DOHH2 (cell line): ENCODE data around the gene FAM83C.

Source experiments
- H3F3A ChIP-seq: fragments of 200-600 bp; sonication (generic), shearing (Covaris generic); 2 replicates; pipeline ENCODE4 v1.6.0; 2016; ENCODE audit warnings: antibody characterized with exemption, mild to moderate bottlenecking; ENCODE audit not compliant: control insufficient read depth, insufficient read depth
- H3K27ac ChIP-seq: fragments of 200-600 bp; sonication (generic); 2 replicates; pipeline ENCODE4 v1.5.1; 2014; ENCODE audit warnings: low read depth, mild to moderate bottlenecking, low read length, moderate library complexity
- H3K27me3 ChIP-seq: fragments of 200-600 bp; sonication (generic); 2 replicates; pipeline ENCODE4 v1.6.1; 2014; ENCODE audit warnings: mild to moderate bottlenecking, low read length, mixed read lengths; ENCODE audit not compliant: control insufficient read depth
- H3K36me3 ChIP-seq: fragments of 200-600 bp; sonication (generic); 2 replicates; pipeline ENCODE4 v1.6.1; 2014; ENCODE audit warnings: mild to moderate bottlenecking, low read length, moderate library complexity, mixed read lengths; ENCODE audit not compliant: control insufficient read depth
- H3K4me1 ChIP-seq: fragments of 200-600 bp; sonication (generic); 2 replicates; pipeline ENCODE4 v1.6.1; 2014; ENCODE audit warnings: mild to moderate bottlenecking, low read length, mixed read lengths; ENCODE audit not compliant: control insufficient read depth
- H3K4me2 ChIP-seq: fragments of 200-600 bp; sonication (generic); 2 replicates; pipeline ENCODE4 v1.6.0; 2014; ENCODE audit warnings: mild to moderate bottlenecking, low read length, moderate library complexity
- H3K4me3 ChIP-seq: fragments of 200-600 bp; sonication (generic); 2 replicates; pipeline ENCODE4 v1.5.1; 2014; ENCODE audit warnings: mild to moderate bottlenecking, low read length, mixed read lengths
- H3K79me2 ChIP-seq: fragments of 200-600 bp; sonication (generic); 2 replicates; pipeline ENCODE4 v1.6.1; 2014; ENCODE audit warnings: mild to moderate bottlenecking, low read length, mixed read lengths; ENCODE audit not compliant: control insufficient read depth
- H3K9me2 ChIP-seq: fragments of 200-600 bp; sonication (generic); replicated peaks from 2 replicates; pipeline ENCODE4 v1.6.1; 2014; ENCODE audit warnings: mild to moderate bottlenecking, low read length, mixed read lengths; ENCODE audit not compliant: control insufficient read depth
- H3K9me3 ChIP-seq: fragments of 200-600 bp; sonication (generic); 2 replicates; pipeline ENCODE4 v1.6.1; 2014; ENCODE audit warnings: antibody characterized with exemption, low read length, mixed read lengths; ENCODE audit not compliant: control insufficient read depth, insufficient read depth
- H4K20me1 ChIP-seq: fragments of 200-600 bp; sonication (generic); 2 replicates; pipeline ENCODE4 v1.6.0; 2014; ENCODE audit warnings: low read depth, mild to moderate bottlenecking, antibody characterized with exemption, low read length, moderate library complexity; ENCODE audit not compliant: control insufficient read depth, insufficient read depth
- CTCF ChIP-seq: fragments of 200-600 bp; sonication (generic); IDR thresholded peaks from one replicate; pipeline ENCODE4 v1.5.1; 2014; ENCODE audit warnings: antibody characterized with exemption, mild to moderate bottlenecking, low read depth, low read length; ENCODE audit not compliant: poor library complexity, severe bottlenecking
- EZH2phosphoT487 ChIP-seq: fragments of 200-600 bp; sonication (generic); IDR thresholded peaks from 2 replicates; pipeline ENCODE4 v1.6.1; 2017; ENCODE audit warnings: borderline replicate concordance, mild to moderate bottlenecking, antibody characterized with exemption, low read length, moderate library complexity, mixed read lengths

FAM83C gene

GRCh38 chr20:35328689-35329088 is 36.5 kb upstream of the FAM83C start:
- Histone ChIP-seq H4K20me1 (no peaks in the 10 kb centered on the region), H3K36me3 (no peaks in the 10 kb centered on the region; the same call in 1 of the 2 replicates), H3K79me2 (no peaks in the 10 kb centered on the region), H3K4me3 (no peak overlapping the region), H3K4me2 (no peak overlapping the region), H3K9me2 (no peaks in the 10 kb centered on the region), H3K27me3 (no peaks in the 10 kb centered on the region), H3K9me3 (no peaks in the 10 kb centered on the region), H3F3A (no peaks in the 10 kb centered on the region), H3K27ac (no peak overlapping the region), H3K4me1 (no peaks in the 10 kb centered on the region)
- TF ChIP-seq EZH2phosphoT487 (no peak), CTCF (no peak)

GRCh38 chr20:35328095-35328685 is 36.0 kb upstream of the FAM83C start:
- H4K20me1 ChIP-seq: no peaks in the 10 kb centered on the region
- H3K79me2 ChIP-seq: no peaks in the 10 kb centered on the region
- TF ChIP-seq EZH2phosphoT487 (no peak), CTCF (no peak)
- no peaks in the 10 kb centered on the region for H3F3A ChIP-seq
- H3K36me3 ChIP-seq: no peaks in the 10 kb centered on the region; the same call in 1 of the 2 replicates
- no peaks in the 10 kb centered on the region for H3K4me1 ChIP-seq
- H3K9me3 ChIP-seq: no peaks in the 10 kb centered on the region
- H3K4me2 ChIP-seq: no peak overlapping the region
- no peaks in the 10 kb centered on the region for H3K9me2 ChIP-seq
- no peak overlapping the region for H3K27ac ChIP-seq
- no peak overlapping the region for H3K4me3 ChIP-seq
- H3K27me3 ChIP-seq: no peaks in the 10 kb centered on the region

- Histone ChIP-seq H3K9me2 (no peaks in the 10 kb centered on the region), H3K9me3 (no peaks in the 10 kb centered on the region), H3K27me3 (no peaks in the 10 kb centered on the region), H3K4me2 (no peak overlapping the region), H3K4me3 (no peak overlapping the region), H3K27ac (no peak overlapping the region), H3F3A (no peaks in the 10 kb centered on the region), H3K4me1 (no peaks in the 10 kb centered on the region), H3K79me2 (no peaks in the 10 kb centered on the region), H4K20me1 (no peaks in the 10 kb centered on the region), H3K36me3 (no peaks in the 10 kb centered on the region; the same call in 1 of the 2 replicates)
- TF ChIP-seq CTCF (no peak), EZH2phosphoT487 (no peak)
Measured at GRCh38 chr20:35327074-35327976, 35.1 kb upstream of the FAM83C start.
